Measurements from ENCODE around the gene GPC6.

GPC6 gene

DNA sequence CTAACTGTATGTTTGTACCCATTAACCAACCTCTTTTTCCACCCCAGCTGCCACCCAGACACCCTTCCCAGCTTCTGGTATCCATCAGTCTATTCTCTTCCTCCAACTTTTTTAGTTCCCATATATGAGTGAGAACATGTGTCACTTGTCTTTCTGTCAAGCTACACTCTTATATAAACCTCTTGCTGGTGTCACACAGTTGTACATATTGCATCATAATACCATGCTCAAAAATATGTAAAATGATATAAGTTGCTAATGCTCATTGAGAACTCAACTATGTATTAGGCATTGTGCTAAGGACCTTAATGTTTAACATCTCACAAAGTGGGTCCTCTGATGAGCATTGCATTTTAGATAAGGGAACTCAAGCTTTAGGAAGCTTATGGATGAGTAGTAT, 395.4 kb downstream of the GPC6 start:
- DNase-seq: no peak

DNA sequence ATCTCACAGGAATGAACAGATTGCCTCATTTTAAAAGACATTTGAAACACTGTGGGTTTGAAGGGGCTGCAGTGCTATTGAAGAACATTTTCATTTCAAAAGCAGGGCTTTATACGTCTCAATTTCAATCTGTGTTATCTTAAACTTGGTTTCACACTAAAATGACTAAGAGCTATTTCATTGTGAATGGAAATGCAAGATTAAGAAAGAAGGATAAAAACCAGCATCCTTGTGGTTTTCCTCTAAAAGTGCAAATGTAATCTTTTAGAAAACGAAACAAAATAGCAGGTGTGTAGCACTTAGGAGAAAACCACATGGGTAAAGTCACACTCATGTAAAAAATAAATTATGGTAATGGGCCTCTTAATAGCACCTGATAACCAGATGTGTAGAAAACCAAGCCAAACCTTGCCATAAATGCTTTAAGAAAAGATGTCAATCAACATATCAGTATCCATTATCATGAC, 397.7 kb downstream of the GPC6 start:
- DNase-seq: no peak

DNA sequence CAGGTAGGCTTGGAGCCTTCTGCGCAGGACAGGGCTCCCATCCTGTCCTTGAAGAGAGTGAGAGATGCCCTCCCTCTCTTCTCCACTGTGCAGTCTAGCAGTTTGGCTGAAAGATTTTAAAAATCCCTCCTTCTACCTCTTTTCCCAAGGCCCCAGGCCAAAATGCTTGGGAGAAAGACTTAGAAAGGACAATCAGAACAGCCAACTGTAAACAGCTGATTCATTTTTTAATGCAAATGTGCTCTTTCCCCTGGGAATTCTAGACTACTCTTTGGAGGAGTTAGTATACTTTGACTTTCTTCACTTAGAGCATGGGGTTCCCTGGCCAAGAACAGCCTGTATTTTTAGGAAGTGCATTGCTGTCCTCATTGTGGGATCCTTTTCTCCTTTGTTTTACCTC, 398.9 kb downstream of the GPC6 start:
- DNase-seq: no peak

DNA sequence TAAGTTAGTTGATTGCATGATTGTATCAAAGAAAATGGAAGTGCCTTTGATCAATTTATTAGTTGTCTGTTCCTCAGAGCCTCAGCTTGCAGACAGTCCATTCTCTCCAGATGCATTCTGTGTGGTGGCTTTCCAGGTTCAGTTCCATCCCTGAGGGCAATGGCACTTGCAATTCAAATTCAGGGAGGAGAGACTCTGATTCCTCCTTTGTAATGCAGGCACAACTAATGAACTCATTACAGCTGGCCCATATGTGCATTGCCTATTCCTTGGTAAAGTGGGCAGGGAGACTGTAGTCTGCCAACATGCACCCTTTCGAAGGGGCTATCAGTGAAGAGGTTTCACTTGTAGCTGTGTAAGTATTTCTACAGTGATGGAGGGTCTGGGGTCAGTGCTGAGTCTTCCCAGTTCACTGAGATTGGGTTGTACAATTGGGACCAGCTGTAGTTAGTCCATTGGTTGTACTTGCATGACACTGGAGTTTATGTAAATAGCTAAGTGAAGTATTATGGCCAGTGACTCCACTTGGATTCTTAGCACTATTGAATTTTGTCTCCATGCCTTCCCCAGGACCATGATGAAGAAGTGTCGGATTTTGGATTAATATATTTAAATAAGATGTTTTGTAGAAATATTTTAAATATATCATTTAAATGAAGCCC, 401.7 kb downstream of the GPC6 start:
- DNase-seq: no peak

DNA sequence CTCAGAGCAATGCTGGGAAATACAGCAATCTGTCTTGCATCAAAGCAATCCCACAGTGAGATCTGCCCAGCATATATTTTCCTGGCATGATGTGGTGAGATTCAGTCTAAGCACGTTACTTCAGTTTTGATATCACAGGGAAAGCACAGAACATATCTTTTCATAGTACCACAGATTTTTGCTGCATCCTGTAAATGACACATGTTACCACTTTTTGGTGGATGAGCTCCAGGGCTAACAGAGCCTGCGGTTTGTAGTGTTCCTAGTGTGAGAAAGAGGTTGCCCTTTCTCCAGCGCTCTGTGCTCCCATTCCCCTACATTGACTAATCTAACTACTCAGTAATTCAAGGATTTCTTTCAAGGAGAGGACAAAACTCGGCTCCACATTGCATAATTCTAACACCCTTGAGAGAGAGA, 409.0 kb downstream of the GPC6 start:
- no peak for DNase-seq

DNA sequence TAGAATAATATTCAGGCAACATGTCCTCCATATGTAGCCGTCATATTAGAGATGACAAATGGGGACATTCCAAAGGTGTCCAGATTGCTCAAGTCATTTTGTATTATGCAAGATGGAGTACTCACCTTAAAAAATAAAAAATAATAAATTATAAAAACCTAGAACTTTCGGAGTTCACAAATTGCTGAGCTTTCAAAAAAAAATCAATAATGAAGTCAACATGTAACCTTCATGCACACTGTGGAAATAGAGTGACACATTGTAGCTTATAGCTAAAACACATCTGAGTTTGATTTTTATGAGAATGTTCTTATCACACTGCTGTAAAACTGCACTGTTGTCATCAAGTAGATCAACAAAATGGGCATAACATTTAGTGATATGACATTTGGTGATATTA, 411.2 kb downstream of the GPC6 start:
- DNase-seq: no peak

DNA sequence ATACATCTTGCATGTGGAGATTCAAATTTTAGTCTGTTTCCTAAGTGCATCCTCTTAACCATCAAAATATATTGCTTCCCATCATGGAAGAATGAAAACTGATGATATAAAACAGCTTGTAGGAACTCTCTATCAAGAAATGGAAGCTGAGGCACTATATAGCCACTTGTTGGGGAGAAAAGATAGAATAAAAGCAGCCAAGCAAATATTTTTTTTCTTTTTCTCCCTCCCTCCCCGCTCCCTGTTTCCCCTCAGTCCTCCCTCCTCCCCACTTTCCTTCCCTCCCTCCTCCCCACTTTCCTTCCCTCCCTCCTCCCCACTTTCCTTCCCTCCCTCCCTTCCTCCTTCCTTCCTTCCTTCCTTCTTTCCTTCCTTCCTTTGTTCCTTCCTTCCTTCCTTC, 413.8 kb downstream of the GPC6 start:
- no peak for DNase-seq

DNA sequence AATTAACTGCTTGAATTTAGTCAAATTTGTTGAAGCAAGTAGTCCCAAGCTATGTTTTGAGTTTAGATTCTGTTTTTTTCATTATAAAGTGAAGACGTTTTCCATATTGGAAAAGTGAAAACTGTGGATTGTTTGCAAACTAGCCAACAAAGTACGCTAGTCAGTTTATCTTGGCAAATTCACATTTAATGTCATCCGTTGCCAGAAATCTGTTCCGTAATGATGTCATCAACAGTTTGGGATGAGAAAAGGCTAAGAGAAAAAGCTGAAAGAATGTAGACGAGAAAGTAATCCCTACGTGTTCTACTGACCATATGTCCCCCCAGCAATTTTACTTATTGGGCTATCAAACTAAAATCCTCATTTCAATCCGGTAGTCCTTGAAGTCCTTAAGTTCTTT, 419.6 kb downstream of the GPC6 start:
- no peak for DNase-seq

DNA sequence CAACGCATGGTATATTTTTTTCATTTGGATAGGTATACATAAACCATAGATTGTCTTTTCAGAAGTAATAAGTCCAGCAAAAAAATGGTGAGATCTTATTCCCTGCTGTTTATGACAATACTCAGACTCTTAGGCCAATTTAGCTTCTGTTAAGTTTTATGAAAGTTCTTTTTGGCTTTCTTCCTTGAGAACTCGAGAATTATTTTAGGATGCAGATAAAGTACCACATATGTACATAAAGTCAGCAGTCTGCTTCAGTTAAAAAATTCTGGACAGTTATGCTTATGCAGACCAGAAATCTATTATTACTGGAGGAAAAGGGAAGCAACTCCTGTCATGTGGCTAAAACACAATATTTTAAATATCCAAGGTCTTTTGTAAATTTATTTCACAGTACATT, 422.9 kb downstream of the GPC6 start:
- DNase-seq: no peak

DNA sequence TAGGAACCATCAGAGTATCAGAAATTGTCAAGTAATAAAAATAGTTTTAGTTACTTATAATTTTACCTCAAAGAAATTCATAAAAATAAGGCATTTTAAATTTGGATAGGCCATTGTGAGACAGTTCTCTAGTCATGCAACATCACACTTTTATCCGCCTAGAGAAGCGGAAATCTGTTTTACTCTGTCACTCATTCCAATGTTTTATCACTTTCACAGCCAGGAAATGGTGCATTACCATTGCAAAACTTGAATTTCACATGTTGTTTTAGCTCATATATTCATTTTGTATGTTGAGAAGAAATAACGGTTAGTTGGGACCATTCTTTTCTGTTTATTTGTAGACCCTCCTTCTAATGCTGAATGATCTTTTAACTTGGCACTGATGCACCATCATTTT, 427.2 kb downstream of the GPC6 start:
- no peak for DNase-seq

DNA sequence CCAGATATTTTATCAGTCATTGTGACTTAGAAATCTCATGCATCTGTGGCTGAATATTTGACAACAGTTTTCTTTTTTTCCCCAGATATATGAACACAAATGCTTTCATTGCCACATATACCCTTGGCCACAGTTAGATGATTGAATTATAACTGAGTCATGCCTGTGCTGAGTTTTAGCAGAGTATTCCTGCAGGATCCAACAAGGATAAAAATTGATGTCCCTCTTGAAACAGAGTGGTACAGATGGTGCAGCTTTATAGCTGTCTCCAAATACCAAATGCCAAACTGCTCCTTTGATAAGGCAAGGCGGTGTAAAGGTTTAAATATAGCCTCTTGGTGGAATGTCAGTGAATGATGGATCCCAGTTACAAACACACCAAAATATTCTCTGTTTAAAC, 428.5 kb downstream of the GPC6 start:
- DNase-seq: no peak

DNA sequence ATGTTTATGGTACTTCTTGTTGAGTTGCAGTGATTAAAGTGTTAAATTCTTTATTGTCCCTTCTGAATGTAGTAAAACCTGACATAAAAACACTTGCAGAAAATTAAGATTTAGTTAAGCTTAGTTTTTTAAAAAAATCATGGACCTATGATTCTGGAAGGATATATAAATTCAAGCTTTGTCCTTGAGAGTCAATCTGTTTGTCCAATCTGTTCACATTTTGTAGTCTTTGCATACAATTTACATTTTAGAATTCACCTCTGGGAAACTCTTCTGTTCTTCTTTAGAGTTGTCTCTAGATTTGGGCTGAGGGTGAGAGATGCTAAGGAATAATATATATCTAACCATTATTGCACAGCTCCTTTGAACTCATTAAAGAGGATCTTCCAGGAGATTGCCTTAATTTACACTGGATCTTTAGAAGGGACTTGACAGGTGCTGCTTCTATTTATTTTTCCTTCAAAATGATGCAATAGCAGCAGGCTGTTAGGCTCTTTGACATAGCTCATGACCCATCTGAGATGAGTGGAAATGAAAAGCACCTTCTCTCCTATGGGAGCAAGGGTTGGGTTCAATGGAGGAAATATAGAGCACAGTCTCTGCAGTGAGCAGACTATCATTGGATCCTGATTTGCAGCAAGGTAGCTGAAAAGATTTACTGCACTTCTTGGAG, 433.9 kb downstream of the GPC6 start:
- DNase-seq: no peak

DNA sequence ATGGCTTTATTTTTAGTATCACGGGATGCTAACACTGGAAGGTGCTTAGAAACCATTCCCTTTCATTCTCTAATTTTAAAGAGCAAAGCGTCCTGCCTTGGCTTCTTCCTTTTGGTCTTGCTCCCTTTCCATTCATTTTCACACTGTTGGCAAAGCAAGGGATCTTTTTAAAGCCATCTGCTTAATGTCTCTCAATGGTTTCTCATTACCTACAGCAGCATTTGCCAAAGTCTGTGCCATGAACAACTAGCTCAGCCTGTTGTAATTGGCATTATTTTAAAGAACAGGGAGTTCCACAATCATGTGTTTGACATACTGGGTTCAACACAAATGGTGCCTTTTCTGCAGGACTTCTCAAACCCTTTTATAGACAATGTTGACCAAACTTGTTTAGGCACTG, 444.3 kb downstream of the GPC6 start:
- DNase-seq: no peak

DNA sequence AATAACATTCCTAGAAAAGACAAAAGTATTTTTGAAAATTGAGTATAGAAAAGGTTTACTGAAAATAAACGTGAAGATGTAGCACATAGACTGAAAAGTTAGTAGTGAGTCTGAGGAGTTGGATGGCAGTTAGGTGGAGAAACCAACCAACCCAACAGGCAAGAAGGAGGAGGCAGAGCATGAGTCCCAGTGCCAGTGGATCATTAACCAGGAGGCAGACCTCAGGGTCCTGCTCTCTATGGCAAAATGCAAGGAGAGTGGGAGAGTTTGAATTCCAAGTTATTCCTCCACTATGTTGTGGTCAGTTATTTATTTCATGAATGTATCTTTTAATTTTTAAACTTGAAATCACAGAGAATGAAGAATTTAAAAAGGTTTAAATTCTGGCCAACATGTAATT, 446.4 kb downstream of the GPC6 start:
- DNase-seq: no peak

DNA sequence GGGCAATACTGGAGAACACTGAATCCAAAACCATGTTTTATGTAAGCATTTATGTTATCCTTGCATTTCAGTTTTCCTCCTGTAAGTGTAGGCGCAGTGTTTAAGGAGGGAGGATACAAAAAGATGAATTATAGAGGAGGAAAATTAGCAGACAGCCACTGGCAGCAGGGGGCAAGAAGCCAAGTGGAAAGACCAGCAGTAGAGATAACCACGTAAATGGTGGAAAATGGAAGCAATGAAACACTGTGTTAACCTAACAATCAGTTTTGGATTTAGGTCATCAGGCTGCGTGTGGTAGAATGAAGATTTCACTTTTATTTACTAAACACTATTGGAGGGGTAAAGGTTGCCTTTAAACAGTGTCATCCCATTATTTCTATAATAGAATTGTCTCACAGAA, 447.3 kb downstream of the GPC6 start:
- no peak for DNase-seq

DNA sequence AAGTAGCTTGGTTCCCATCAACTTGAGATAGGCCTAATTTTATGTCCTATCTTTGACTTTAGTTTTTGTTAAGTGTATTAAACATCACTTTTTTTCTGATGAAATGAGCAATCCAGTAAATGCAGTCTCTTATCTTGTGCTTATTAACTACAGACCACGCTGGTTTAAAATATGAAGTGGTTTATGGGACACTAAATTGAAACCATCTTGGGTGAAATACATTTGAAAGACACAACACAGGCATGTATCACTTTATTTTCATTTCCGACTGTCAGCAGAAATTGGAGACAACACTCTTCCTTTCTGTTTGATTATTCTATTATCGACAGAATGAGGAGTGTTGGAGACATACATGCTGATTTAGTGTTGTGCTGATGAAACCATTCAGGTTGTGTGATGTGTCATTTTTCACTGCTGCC, 447.7 kb downstream of the GPC6 start:
- DNase-seq: no peak

DNA sequence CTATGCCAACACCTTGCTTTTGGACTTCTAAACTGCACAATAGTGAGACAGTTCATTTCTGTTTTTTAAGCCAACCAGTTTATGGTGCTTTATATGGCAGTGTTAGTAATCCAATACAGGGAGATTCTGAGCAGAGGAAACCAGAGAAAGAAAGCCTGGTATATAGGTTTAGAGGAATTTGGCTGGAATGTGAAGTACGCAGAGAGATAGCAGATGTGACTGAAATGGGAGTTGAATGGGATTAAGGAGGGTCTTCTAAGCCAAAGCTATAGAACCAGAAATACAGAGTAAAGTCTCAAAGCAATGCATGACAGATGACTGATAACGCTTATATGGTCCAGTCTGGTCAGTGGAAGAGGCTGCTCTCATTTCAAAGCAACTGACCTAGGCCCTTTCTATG, 453.7 kb downstream of the GPC6 start:
- no peak for DNase-seq

DNA sequence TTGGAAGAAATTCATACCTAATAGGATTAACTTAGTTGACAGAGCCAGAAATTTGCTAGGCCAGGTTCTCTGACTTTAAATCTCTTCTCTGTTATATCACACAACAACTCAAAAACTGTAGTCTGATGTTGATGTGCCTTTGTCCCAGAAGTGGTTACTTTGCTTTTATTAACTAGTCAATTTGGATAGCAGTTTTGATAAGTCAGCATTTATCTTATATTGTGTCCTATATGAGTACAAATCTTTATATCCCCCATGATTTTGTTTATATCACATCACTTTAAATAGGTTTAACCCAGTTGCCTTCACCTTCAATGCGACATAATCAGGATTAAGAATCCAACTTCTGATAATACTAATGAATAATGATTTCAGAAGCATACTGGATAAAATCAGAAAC, 459.3 kb downstream of the GPC6 start:
- no peak for DNase-seq

DNA sequence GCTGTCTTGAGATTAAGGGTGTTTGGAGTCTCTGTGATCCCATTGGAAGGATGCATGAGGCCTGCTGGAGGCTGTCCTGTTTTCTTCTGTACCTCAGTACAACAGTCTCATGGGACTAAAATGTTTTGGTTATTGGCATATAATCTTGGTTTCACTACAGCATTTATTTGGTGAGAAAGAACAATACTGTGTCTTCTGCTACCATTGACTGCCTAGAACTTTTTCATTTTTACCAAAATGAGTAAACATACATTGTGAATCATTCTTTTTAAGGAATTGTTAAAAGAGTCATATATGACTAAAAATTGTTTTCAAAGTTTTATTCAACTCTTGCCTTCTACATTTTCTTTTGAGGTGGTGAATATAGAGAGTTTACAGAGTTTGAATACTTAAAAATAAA, 459.8 kb downstream of the GPC6 start:
- no peak for DNase-seq

DNA sequence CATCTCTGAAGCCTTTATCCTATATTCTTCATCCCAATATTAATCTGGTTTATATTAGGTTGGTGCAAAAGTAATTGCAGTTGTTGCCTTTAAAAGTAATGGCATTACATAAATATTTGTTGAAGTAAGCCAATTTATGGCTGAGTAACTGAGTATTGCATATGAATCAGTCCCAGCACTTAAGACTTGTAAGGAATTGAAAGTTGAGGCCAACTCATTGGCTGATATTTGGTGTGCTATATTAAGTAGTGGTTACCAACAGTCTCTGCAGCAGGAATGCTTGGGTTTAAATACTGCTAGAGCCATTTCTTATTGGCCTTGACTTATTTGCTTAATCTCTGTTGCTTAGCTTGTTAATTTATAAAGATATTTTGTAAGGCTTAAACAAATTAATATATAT, 460.7 kb downstream of the GPC6 start:
- DNase-seq: no peak

DNA sequence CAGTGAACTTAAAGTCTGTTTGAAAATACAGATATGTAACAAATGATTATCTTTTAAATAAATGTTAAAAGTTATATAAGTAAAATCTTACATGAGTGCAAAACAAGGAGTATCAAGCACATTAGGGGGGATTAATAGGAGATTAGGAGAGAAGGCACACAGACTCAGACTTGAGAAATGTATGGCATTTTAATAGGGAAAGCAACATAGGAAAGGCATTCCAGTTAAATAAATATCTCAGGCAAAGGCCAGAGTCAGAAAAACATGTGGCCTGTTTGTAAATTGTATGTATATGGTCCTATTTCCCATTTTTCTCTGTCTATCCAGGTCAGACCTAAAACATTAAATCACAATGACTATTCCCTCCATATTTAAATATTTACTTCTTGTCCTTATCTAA, 462.7 kb downstream of the GPC6 start:
- DNase-seq: no peak

DNA sequence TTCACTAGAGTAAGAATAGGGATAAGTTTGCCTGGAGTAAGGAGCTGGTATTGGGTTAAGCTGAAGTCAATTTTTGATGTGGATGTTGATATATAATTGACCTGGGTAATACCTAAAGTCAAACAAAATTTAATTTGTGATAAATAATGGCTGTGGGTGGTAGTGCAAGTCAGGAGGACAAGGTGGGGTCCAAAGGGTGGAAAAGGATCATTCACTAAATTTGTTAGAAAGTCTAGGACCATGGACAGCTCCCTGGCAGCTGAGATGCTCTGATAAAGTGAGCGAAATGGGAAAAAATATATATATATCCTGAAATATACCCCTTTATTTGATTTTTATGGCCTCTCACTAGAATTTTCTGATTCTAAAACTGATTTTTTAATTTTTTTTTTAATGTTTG, 463.5 kb downstream of the GPC6 start:
- DNase-seq: peak in 1 of 2 experiments; percentile 1

DNA sequence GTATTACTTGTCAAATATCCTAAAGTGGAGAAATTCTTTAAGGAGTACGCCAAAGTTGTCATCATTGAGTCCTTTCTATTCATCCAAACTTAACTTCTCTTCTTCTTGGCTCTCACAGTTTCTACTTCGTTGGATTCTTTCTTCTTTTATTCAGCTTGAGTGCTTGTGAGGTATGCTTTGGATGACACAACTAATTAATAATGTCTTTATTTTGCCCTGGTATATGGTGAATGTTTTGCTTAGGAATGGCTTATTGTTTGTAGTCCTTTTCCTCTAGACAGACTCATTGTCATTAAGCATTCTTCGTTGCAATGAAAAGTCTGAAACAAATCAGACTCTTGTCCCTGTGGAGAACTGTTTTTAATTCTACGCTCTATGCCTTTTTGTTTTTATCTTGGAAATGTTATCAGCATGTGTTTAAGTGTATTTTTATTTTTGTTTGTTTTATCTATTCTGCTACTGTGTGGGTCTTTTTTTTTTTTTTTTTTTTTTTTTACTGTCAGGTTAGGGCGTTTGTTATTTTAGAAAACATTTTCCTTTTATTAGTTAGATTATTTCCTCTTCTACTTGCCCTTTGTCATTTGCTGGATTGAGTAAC, 471.5 kb downstream of the GPC6 start:
- no peak for DNase-seq

DNA sequence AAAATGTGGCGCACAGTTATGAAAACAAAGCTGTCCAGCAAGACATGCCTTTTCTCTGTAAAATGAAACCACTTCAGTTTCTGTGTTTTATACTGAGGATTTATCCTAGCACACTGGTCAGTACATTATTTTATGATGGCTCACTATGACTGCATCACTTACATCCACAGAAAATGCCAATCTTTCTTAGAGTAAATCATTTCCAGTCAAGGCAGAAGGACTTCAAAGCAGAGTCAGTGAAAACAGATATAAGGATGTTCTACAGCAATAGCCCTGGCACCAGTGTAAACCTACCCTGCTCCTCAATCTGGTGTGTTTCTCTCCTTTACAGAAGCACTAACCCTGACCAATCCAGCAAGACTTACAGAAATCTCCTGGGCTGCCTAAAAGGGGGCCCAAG, 473.5 kb downstream of the GPC6 start:
- no peak for DNase-seq

All from AML-193 (cell line).